ENCODE results near the gene MORF4L1.

DNA sequence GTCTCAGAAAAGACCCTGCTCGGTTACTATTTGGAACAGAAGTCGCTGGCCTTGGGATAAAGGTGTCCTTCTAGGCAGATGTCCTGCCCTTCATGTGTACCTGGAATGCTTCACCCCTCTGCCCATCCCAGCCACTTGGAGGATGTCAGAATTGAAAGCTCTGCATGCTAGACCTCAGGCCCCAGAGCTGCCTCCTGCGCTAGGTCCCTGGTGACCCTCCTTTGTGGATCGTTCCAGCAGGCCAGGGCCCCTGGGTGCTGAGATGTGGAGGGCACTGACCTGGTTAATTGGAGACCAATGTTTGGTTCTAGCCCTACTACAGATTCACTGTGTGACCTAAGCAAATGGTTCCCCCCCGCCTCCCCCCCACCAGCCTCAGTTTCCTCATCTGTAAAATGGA is 74.8 kb downstream of the MORF4L1 start:
- TF ChIP-seq POLR2A (IDR thresholded peaks at IDR 0.05) = no peak
- TF ChIP-seq, protein P1, sequence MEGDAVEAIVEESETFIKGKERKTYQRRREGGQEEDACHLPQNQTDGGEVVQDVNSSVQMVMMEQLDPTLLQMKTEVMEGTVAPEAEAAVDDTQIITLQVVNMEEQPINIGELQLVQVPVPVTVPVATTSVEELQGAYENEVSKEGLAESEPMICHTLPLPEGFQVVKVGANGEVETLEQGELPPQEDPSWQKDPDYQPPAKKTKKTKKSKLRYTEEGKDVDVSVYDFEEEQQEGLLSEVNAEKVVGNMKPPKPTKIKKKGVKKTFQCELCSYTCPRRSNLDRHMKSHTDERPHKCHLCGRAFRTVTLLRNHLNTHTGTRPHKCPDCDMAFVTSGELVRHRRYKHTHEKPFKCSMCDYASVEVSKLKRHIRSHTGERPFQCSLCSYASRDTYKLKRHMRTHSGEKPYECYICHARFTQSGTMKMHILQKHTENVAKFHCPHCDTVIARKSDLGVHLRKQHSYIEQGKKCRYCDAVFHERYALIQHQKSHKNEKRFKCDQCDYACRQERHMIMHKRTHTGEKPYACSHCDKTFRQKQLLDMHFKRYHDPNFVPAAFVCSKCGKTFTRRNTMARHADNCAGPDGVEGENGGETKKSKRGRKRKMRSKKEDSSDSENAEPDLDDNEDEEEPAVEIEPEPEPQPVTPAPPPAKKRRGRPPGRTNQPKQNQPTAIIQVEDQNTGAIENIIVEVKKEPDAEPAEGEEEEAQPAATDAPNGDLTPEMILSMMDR (IDR thresholded peaks at IDR 0.05) = no peak

All from body of pancreas (tissue), 4 donors.